Measurements from ENCODE around the gene SLIT3. TPM values are rescaled to one million over a fixed set of nuclear protein-coding genes. Genes with fewer than 3 reads are reported as not detected.

The SLIT3 gene
- total RNA-seq, 1 experiment from 2014 or later, result 0.10 TPM

DNA sequence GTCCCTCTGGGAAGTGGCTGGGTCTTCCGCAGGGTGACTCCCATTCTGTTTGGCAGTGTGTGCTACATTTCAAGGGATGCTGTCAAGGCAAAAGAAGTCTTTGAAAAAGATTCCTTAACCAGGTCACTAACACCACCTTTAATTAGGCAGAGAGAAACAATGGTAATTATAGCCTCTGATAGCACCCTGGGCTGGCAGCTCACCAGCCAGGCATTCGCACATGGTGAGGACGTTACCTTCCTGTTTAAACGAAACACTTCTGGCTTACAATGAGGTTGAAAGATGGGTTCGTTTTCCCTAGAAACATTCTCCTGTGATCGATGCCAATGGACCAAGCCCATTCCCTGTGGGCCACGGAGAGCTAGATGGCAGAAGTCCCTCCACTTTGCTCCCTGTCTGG lies 491.7 kb downstream of the SLIT3 start:
- no peaks in the 10 kb centered on the region for H3K9me3 ChIP-seq (ENCODE audit: control insufficient read depth in 1 of 2, insufficient read depth in 1 of 2, low read depth in 1 of 2, low read length in 2 of 2)
- no peaks in the 10 kb centered on the region for H3K9me2 ChIP-seq (ENCODE audit: insufficient read depth)
- H3K4me3 ChIP-seq (replicated peaks in 1 of 2; ENCODE audit: low read depth in 1 of 2, low read length in 2 of 2), result no peak overlapping the region
- no peak overlapping the region for H3K4me2 ChIP-seq (ENCODE audit: low read length)
- H3K79me2 ChIP-seq (ENCODE audit: insufficient read depth, low read length), result no peaks in the 10 kb centered on the region
- H3K36me3 ChIP-seq (ENCODE audit: control insufficient read depth in 1 of 2, insufficient read depth in 2 of 2, low read length in 2 of 2), result no peaks in the 10 kb centered on the region
- POLR2A ChIA-PET, result no interaction called here
- no TSS peak for BruUV-seq (replicated peaks)
- H3K4me1 ChIP-seq (ENCODE audit: control insufficient read depth in 1 of 2, insufficient read depth in 2 of 2, low read length in 2 of 2), result no peaks in the 10 kb centered on the region
- H3K27me3 ChIP-seq (ENCODE audit: insufficient read depth, low read length), result peaks cover 93% of the 10 kb centered on the region
- intact Hi-C loops (cut with micrococcal nuclease), result no loop called here
- no peaks in the 10 kb centered on the region for H4K20me1 ChIP-seq (ENCODE audit: insufficient read depth)
- H3K27ac ChIP-seq (ENCODE audit: low read depth, low read length), result no peak overlapping the region
- TF ChIP-seq JUND (IDR thresholded peaks at IDR 0.05) (no peak), EGR1 (IDR thresholded peaks at IDR 0.05; ENCODE audit: low read depth) (no peak), SIN3A (IDR thresholded peaks at IDR 0.05; ENCODE audit: low read depth) (no peak), ZFX (IDR thresholded peaks at IDR 0.05) (no peak), EZH2 (IDR thresholded peaks at IDR 0.05) (no peak), SP1 (IDR thresholded peaks at IDR 0.05; ENCODE audit: low read depth) (no peak), SRF (IDR thresholded peaks at IDR 0.05; ENCODE audit: low read depth) (no peak), EZH2phosphoT487 (IDR thresholded peaks at IDR 0.05; ENCODE audit: borderline replicate concordance) (no peak), CEBPB (IDR thresholded peaks at IDR 0.05; ENCODE audit: low read depth) (no peak), YY1 (IDR thresholded peaks at IDR 0.05; ENCODE audit: extremely low read depth, insufficient replicate concordance, low read depth, low read length) (no peak), RAD21 (IDR thresholded peaks at IDR 0.05; ENCODE audit: low read depth) (no peak), ELF1 (IDR thresholded peaks at IDR 0.05; ENCODE audit: borderline replicate concordance, low read depth) (no peak), CBX3 (IDR thresholded peaks at IDR 0.05; ENCODE audit: low read depth) (no peak), ZNF274 (IDR thresholded peaks at IDR 0.05; ENCODE audit: low read depth, low read length) (no peak), TCF7L2 (IDR thresholded peaks at IDR 0.05; ENCODE audit: borderline replicate concordance, extremely low read depth, insufficient read depth, insufficient read length) (no peak)
- TF ChIP-seq, protein P1, sequence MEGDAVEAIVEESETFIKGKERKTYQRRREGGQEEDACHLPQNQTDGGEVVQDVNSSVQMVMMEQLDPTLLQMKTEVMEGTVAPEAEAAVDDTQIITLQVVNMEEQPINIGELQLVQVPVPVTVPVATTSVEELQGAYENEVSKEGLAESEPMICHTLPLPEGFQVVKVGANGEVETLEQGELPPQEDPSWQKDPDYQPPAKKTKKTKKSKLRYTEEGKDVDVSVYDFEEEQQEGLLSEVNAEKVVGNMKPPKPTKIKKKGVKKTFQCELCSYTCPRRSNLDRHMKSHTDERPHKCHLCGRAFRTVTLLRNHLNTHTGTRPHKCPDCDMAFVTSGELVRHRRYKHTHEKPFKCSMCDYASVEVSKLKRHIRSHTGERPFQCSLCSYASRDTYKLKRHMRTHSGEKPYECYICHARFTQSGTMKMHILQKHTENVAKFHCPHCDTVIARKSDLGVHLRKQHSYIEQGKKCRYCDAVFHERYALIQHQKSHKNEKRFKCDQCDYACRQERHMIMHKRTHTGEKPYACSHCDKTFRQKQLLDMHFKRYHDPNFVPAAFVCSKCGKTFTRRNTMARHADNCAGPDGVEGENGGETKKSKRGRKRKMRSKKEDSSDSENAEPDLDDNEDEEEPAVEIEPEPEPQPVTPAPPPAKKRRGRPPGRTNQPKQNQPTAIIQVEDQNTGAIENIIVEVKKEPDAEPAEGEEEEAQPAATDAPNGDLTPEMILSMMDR (IDR thresholded peaks at IDR 0.05 in 2 of 3, conservative IDR thresholded peaks at IDR 0.05 in 1 of 3; ENCODE audit: borderline replicate concordance in 1 of 3, insufficient read depth in 1 of 3, low read depth in 2 of 3, low read length in 2 of 3), result no peak
- TF ChIP-seq, protein P2, sequence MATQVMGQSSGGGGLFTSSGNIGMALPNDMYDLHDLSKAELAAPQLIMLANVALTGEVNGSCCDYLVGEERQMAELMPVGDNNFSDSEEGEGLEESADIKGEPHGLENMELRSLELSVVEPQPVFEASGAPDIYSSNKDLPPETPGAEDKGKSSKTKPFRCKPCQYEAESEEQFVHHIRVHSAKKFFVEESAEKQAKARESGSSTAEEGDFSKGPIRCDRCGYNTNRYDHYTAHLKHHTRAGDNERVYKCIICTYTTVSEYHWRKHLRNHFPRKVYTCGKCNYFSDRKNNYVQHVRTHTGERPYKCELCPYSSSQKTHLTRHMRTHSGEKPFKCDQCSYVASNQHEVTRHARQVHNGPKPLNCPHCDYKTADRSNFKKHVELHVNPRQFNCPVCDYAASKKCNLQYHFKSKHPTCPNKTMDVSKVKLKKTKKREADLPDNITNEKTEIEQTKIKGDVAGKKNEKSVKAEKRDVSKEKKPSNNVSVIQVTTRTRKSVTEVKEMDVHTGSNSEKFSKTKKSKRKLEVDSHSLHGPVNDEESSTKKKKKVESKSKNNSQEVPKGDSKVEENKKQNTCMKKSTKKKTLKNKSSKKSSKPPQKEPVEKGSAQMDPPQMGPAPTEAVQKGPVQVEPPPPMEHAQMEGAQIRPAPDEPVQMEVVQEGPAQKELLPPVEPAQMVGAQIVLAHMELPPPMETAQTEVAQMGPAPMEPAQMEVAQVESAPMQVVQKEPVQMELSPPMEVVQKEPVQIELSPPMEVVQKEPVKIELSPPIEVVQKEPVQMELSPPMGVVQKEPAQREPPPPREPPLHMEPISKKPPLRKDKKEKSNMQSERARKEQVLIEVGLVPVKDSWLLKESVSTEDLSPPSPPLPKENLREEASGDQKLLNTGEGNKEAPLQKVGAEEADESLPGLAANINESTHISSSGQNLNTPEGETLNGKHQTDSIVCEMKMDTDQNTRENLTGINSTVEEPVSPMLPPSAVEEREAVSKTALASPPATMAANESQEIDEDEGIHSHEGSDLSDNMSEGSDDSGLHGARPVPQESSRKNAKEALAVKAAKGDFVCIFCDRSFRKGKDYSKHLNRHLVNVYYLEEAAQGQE (IDR thresholded peaks at IDR 0.05; ENCODE audit: low read depth), result no peak
- TF ChIP-seq, protein P3, sequence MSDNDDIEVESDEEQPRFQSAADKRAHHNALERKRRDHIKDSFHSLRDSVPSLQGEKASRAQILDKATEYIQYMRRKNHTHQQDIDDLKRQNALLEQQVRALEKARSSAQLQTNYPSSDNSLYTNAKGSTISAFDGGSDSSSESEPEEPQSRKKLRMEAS (IDR thresholded peaks at IDR 0.05), result no peak
- TF ChIP-seq, protein P4, sequence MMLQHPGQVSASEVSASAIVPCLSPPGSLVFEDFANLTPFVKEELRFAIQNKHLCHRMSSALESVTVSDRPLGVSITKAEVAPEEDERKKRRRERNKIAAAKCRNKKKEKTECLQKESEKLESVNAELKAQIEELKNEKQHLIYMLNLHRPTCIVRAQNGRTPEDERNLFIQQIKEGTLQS (IDR thresholded peaks at IDR 0.05), result no peak
- TF ChIP-seq, protein P5, sequence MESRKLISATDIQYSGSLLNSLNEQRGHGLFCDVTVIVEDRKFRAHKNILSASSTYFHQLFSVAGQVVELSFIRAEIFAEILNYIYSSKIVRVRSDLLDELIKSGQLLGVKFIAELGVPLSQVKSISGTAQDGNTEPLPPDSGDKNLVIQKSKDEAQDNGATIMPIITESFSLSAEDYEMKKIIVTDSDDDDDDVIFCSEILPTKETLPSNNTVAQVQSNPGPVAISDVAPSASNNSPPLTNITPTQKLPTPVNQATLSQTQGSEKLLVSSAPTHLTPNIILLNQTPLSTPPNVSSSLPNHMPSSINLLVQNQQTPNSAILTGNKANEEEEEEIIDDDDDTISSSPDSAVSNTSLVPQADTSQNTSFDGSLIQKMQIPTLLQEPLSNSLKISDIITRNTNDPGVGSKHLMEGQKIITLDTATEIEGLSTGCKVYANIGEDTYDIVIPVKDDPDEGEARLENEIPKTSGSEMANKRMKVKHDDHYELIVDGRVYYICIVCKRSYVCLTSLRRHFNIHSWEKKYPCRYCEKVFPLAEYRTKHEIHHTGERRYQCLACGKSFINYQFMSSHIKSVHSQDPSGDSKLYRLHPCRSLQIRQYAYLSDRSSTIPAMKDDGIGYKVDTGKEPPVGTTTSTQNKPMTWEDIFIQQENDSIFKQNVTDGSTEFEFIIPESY (IDR thresholded peaks at IDR 0.05; ENCODE audit: extremely low read depth, insufficient replicate concordance, low read length), result no peak
- RAD21 ChIA-PET (ENCODE audit: low non-redundant PET in 1 of 2, low total read pairs in 2 of 2, uncharacterized antibody in 2 of 2, unreplicated experiment in 2 of 2), result no interaction called here
- DNase-seq (ENCODE audit: low read depth, low spot score) (no peak), ATAC-seq (no peak)
- no peak overlapping the region for H2AFZ ChIP-seq (ENCODE audit: low read depth, low read length, poor library complexity, severe bottlenecking)
- no peak overlapping the region for H3K9ac ChIP-seq (ENCODE audit: low read length)
- CTCF ChIA-PET, result no interaction called here

All from HCT116 (cell line).